Neural progenitor cell (in vitro differentiated cells): ENCODE measurements around the gene SLC35E2B. TPM values are rescaled to one million over a fixed set of nuclear protein-coding genes. Genes with fewer than 3 reads are reported as not detected.

Experiments
- DNase-seq: peaks from one replicate; pipeline ENCODE4 v3.0.0-alpha.2; 2016; ENCODE audit warnings: low spot score
- H2AFZ ChIP-seq: fragments of 200-600 bp; sonication (generic); replicated peaks from 2 replicates; pipeline ENCODE4 v1.6.1; 2016; ENCODE audit warnings: antibody characterized with exemption
- H3F3A ChIP-seq: fragments of 200-600 bp; sonication (generic); 2 replicates; pipeline ENCODE4 v1.6.1; 2016; ENCODE audit warnings: antibody characterized with exemption, low read depth
- H3K27ac ChIP-seq: fragments of 200-600 bp; sonication (generic); 2 replicates; pipeline ENCODE4 v1.5.1; 2016; ENCODE audit warnings: mild to moderate bottlenecking
- H3K27me3 ChIP-seq: fragments of 200-600 bp; sonication (generic); 2 replicates; pipeline ENCODE4 v1.6.1; 2016; ENCODE audit warnings: mild to moderate bottlenecking, moderate library complexity
- H3K36me3 ChIP-seq: fragments of 200-600 bp; sonication (generic); 2 replicates; pipeline ENCODE4 v1.5.1; 2016
- H3K4me1 ChIP-seq: fragments of 200-600 bp; sonication (generic); 2 replicates; pipeline ENCODE4 v1.6.1; 2016; ENCODE audit warnings: mixed run types
- H3K4me2 ChIP-seq: fragments of 200-600 bp; sonication (generic); 2 replicates; pipeline ENCODE4 v1.6.1; 2016
- H3K4me3 ChIP-seq: fragments of 200-600 bp; sonication (generic); 2 replicates; pipeline ENCODE4 v1.5.1; 2016
- H3K79me2 ChIP-seq: fragments of 200-600 bp; sonication (generic); 2 replicates; pipeline ENCODE4 v1.6.1; 2016; ENCODE audit warnings: low read depth
- H3K9ac ChIP-seq: fragments of 200-600 bp; sonication (generic); 2 replicates; pipeline ENCODE4 v1.6.1; 2016
- H3K9me3 ChIP-seq: fragments of 200-600 bp; sonication (generic); 2 replicates; pipeline ENCODE4 v1.5.1; 2016; ENCODE audit warnings: low read depth
- H4K20me1 ChIP-seq: fragments of 200-600 bp; sonication (generic); 2 replicates; pipeline ENCODE4 v1.6.1; 2016; ENCODE audit warnings: low read depth
- H3K27ac Mint-ChIP-seq: 3 replicates; pipeline ENCODE4 v1.8.0; 2021; ENCODE audit warnings: mixed read lengths
- H3K27me3 Mint-ChIP-seq: 2 replicates; pipeline ENCODE4 v1.8.0; 2022; ENCODE audit warnings: low read depth, mild to moderate bottlenecking, inconsistent platforms, moderate library complexity, mixed read lengths; ENCODE audit not compliant: insufficient read depth
- H3K36me3 Mint-ChIP-seq: 3 replicates; pipeline ENCODE4 v1.8.0; 2021; ENCODE audit warnings: mixed read lengths
- H3K4me1 Mint-ChIP-seq: 3 replicates; pipeline ENCODE4 v1.8.0; 2021; ENCODE audit warnings: mixed read lengths
- H3K4me3 Mint-ChIP-seq: 3 replicates; pipeline ENCODE4 v1.8.0; 2021; ENCODE audit warnings: mild to moderate bottlenecking, moderate library complexity, mixed read lengths
- H3K9me3 Mint-ChIP-seq: 3 replicates; pipeline ENCODE4 v1.8.0; 2020; ENCODE audit warnings: mixed read lengths
- CTCF ChIP-seq: fragments of 200-600 bp; sonication (generic); IDR thresholded peaks from 2 replicates; pipeline ENCODE4 v1.5.1; 2017; ENCODE audit warnings: antibody characterized with exemption, mild to moderate bottlenecking
- EZH2 ChIP-seq: fragments of 200-600 bp; sonication (generic); IDR thresholded peaks from 2 replicates; pipeline ENCODE4 v1.6.1; 2017; ENCODE audit warnings: antibody characterized with exemption, mild to moderate bottlenecking, moderate library complexity
- EZH2phosphoT487 ChIP-seq: fragments of 200-600 bp; sonication (generic); IDR thresholded peaks from 2 replicates; pipeline ENCODE4 v1.6.1; 2017; ENCODE audit warnings: antibody characterized with exemption
- total RNA-seq: library from RNA; depleted of rRNA; stranded (reverse); fragments of >200 nt; gene quantifications from 2 replicates; pipeline ENCODE4 v1.2.3, GENCODE V29; 2015; ENCODE audit warnings: low replicate concordance

Gene SLC35E2B
- total RNA-seq, 1 donor from 2014 or later, result 49.4 TPM

GRCh38 chr1:1619917-1620361, 72.7 kb downstream of the SLC35E2B start:
- H4K20me1 ChIP-seq, result peaks cover 41% of the 10 kb centered on the region
- no peaks in the 10 kb centered on the region for H3K36me3 ChIP-seq
- H3K4me3 ChIP-seq, result no peak overlapping the region
- H3K27ac ChIP-seq, result no peak overlapping the region
- no peak for DNase-seq
- peaks cover 5% of the 10 kb centered on the region for H3K4me1 ChIP-seq
- H2AFZ ChIP-seq, result no peak overlapping the region
- Mint-ChIP-seq H3K4me1 (peaks cover 16% of the 10 kb centered on the region), H3K36me3 (peaks cover 3% of the 10 kb centered on the region), H3K27me3 (no peaks in the 10 kb centered on the region), H3K9me3 (no peaks in the 10 kb centered on the region), H3K27ac (no peak overlapping the region), H3K4me3 (peak overlapping the region; percentile 50)
- H3K9me3 ChIP-seq, result no peaks in the 10 kb centered on the region
- no peaks in the 10 kb centered on the region for H3K27me3 ChIP-seq
- H3F3A ChIP-seq, result peaks cover 8% of the 10 kb centered on the region
- H3K79me2 ChIP-seq, result peaks cover 12% of the 10 kb centered on the region
- no peak overlapping the region for H3K9ac ChIP-seq
- TF ChIP-seq EZH2 (no peak), CTCF (peak; percentile 42)
- no peak overlapping the region for H3K4me2 ChIP-seq

- H3K27me3 Mint-ChIP-seq, result no peaks in the 10 kb centered on the region
- peaks cover 55% of the 10 kb centered on the region for H4K20me1 ChIP-seq
- peaks cover 14% of the 10 kb centered on the region for H3F3A ChIP-seq
- H3K9me3 Mint-ChIP-seq, result no peaks in the 10 kb centered on the region
- peaks cover 30% of the 10 kb centered on the region for H3K4me1 Mint-ChIP-seq
- H3K27me3 ChIP-seq, result no peaks in the 10 kb centered on the region
- H3K4me2 ChIP-seq, result no peak overlapping the region
- H3K9me3 ChIP-seq, result no peaks in the 10 kb centered on the region
- no peak overlapping the region for H3K27ac Mint-ChIP-seq
- no peak overlapping the region for H3K27ac ChIP-seq
- H3K4me3 Mint-ChIP-seq, result no peak overlapping the region
- peaks cover 11% of the 10 kb centered on the region for H3K4me1 ChIP-seq
- peaks cover 26% of the 10 kb centered on the region for H3K79me2 ChIP-seq
- TF ChIP-seq EZH2phosphoT487 (no peak), EZH2 (no peak), CTCF (no peak)
- DNase-seq, result no peak
- no peak overlapping the region for H3K4me3 ChIP-seq
- no peaks in the 10 kb centered on the region for H3K36me3 ChIP-seq
- no peak overlapping the region for H3K9ac ChIP-seq
- peaks cover 6% of the 10 kb centered on the region for H3K36me3 Mint-ChIP-seq
- no peak overlapping the region for H2AFZ ChIP-seq
These were observed 74.1 kb downstream of the SLC35E2B start for GRCh38 chr1:1618396-1619068.

- TF ChIP-seq CTCF, result no peak
- no peak for TF ChIP-seq EZH2phosphoT487
- no peak for TF ChIP-seq EZH2
- Histone ChIP-seq H3K4me3 (no peak overlapping the region), H3K27ac (no peak overlapping the region), H3F3A (peaks cover 14% of the 10 kb centered on the region), H2AFZ (no peak overlapping the region), H3K4me2 (no peak overlapping the region), H3K4me1 (peaks cover 11% of the 10 kb centered on the region), H4K20me1 (peaks cover 59% of the 10 kb centered on the region), H3K9ac (no peak overlapping the region), H3K27me3 (no peaks in the 10 kb centered on the region), H3K79me2 (peaks cover 30% of the 10 kb centered on the region), H3K9me3 (no peaks in the 10 kb centered on the region), H3K36me3 (no peaks in the 10 kb centered on the region)
- Mint-ChIP-seq H3K27ac (no peak overlapping the region), H3K36me3 (peaks cover 6% of the 10 kb centered on the region), H3K27me3 (no peaks in the 10 kb centered on the region), H3K4me3 (peak overlapping the region; percentile 87), H3K9me3 (no peaks in the 10 kb centered on the region), H3K4me1 (peaks cover 31% of the 10 kb centered on the region)
- DNase-seq, result no peak
These were observed 74.7 kb downstream of the SLC35E2B start for GRCh38 chr1:1617925-1618324.
